Heart left ventricle (tissue), 16 donors: ENCODE data around the gene LSM12. TPM values are rescaled to one million over a fixed set of nuclear protein-coding genes. Genes with fewer than 3 reads are reported as not detected.

Experiments used
- ATAC-seq, 4 donors: fragments of 200-7000 bp; cut with Tn5 transposase; one replicate each; pipeline ENCODE4 v1.9.1; 2020 to 2022; ENCODE audit warnings: moderate library complexity in 4 of 4, mild to moderate bottlenecking in 3 of 4, moderate number of reproducible peaks in 1 of 4
- DNase-seq, 5 donors: peaks; one replicate each; pipeline ENCODE4 v3.0.0-alpha.2; 2020
- H3K27ac ChIP-seq, 12 donors: fragments of 200-600 bp; sonication (generic) in 4 of 12; one replicate each; pipeline versions ENCODE4 v1.5.0 to v1.8.0; 2016 to 2022; ENCODE audit warnings: mild to moderate bottlenecking in 2 of 12
- H3K27me3 ChIP-seq, 9 donors: fragments of 200-600 bp; sonication (generic) in 2 of 9; one replicate each; pipeline versions ENCODE4 v1.5.1 to v1.8.0; 2016 to 2022; ENCODE audit warnings: mild to moderate bottlenecking in 3 of 9
- H3K36me3 ChIP-seq, 9 donors: fragments of 200-600 bp; sonication (generic) in 2 of 9; one replicate each; pipeline versions ENCODE4 v1.5.0 to v1.8.0; 2018 to 2022; ENCODE audit warnings: mild to moderate bottlenecking in 2 of 9
- H3K4me1 ChIP-seq, 12 donors: fragments of 200-600 bp; sonication (generic) in 4 of 12; one replicate each; pipeline versions ENCODE4 v1.5.0 to v1.8.0; 2016 to 2022; ENCODE audit warnings: mild to moderate bottlenecking in 3 of 12
- H3K4me3 ChIP-seq, 12 donors: fragments of 200-600 bp; sonication (generic) in 4 of 12; one replicate each; pipeline versions ENCODE4 v1.5.0 to v1.8.0; 2017 to 2022; ENCODE audit warnings: mild to moderate bottlenecking in 9 of 12, moderate library complexity in 4 of 12
- H3K9me3 ChIP-seq, 12 donors: fragments of 200-600 bp; sonication (generic) in 4 of 12; one replicate each; pipeline versions ENCODE4 v1.5.0 to v1.8.0; 2016 to 2022; ENCODE audit warnings: mild to moderate bottlenecking in 1 of 12
- POLR2A ChIP-seq, 2 donors: fragments of 450-650 bp; IDR thresholded peaks; one replicate each; pipeline ENCODE4 v1.6.1; 2017; ENCODE audit warnings: antibody characterized with exemption in 2 of 2, mild to moderate bottlenecking in 2 of 2, moderate library complexity in 2 of 2
- WGBS, 4 donors: extraction: QIAGEN DNeasy Blood & Tissue Kit in 2 of 4; methylation state at CpG; one replicate each; pipeline versions ENCODE4 v1.1.5 to v1.1.7; 2013 to 2018; 5-methylcytosine and 5-hydroxymethylcytosine counted together
- intact Hi-C, 10 donors: fragments of 100-400 bp; cut with DNase I; formaldehyde crosslinking; loops; one replicate each; pipeline versions ENCODE4 v1.11.1 to v1.14.2; 2022
- polyA plus RNA-seq, 2 donors: library from polyadenylated mRNA; stranded (reverse); fragments of 200-250 nt; gene quantifications; one replicate each; pipeline ENCODE4 v1.2.3, GENCODE V29; 2013
- total RNA-seq, 9 donors: library from RNA; depleted of rRNA in 2 of 9; stranded (reverse); fragments of >200 nt in 2 of 9; fragmentation: NEBNext Ultra II Directional in 3 of 9; extraction: Animal tissue kit (Norgen Biotek cat#: 25700) in 3 of 9; gene quantifications; one replicate each; pipeline versions ENCODE4 v1.1.0 to v1.2.4, GENCODE V29; 2016 to 2023
- TF ChIP-seq, protein P1 (sequence below), 12 donors: fragments of 200-600 bp; sonication (generic) in 4 of 12; IDR thresholded peaks; one replicate each; pipeline versions ENCODE4 v1.5.0 to v1.8.0; 2018 to 2022; ENCODE audit warnings: antibody characterized with exemption in 12 of 12, mild to moderate bottlenecking in 5 of 12
- donor health status: ischemic (EF 13 %, LVEDD 7.1; RV severe dilation, severe dysfunction).
- donor health status: healthy with polysubstance abuse.
- donor health status: DM: no; HTN: yes; CAD: no.
- donor health status: DM: no; HTN: no; CAD: no.
- donor health status: ischemic (EF 25% LVEDD 6.9; RV normal size, moderate dysfunction).
- donor health status: ischemic (EF 25% LVEDD 5.7; RV mildly dilated, moderate dysfunction).
- donor health status: healthy.
- donor health status: DM: yes; HTN: yes; CAD: no.
- donor health status: ischemic (EF 35%, LVEDD 5.7; RV mildly dilated, moderate dysfunction).
- donor health status: nonischemic (EF 11% LVEDD 7.7; RV severe dilation, severe dysfunction).
- donor health status: DM: yes; HTN: yes; CAD: no.
- donor health status: PGD.
- donor health status: ischemic (EF 29% LVEDD 5.4; RV normal size, mild dysfunction).
- donor health status: nonischemic (EF 23%, LVEDD 6.1; RV moderate dilation, normal function).

Gene LSM12
- total and polyA plus RNA-seq, 11 donors: 30.8 to 55.6 (median 43.7) TPM

DNA sequence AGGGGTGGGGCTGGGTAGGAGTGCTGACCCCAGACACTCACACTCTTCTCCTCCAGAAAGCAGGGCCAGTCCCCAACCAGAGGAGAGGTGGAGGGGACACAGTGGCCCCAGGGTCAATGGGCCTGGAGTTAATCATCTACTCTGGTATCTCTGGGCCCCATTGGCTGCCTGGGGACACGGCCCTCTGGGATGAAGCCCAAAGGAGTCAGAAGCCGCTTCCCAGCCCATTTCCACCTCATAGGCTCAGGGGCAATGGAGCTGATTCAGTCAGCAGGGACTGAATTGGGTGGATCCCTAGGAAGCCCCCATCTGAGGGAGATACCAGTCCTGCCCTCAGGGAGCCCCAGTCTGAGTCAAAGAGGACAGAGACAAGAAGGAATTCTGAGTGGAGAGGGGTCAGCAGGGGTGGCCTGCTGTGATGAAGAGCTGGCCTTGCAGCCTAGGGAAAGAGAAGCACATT, 65.0 kb downstream of the LSM12 start:
- 89 to 100% (median 91%) methylated on average over 2 of the region's 2 CpGs for WGBS, 4 donors
- H3K27ac ChIP-seq: no peak overlapping the region
- H3K4me3 ChIP-seq: no peak overlapping the region
- ATAC-seq (no peak), DNase-seq (no peak)
- H3K36me3 ChIP-seq: no peaks in the 10 kb centered on the region
- intact Hi-C loops: loop anchor here in 2 of 10 donors (10.0 kb wide), 2 partner anchors 113 to 117 kb away; no protein-coding TSS in a partner anchor
- peaks cover 15 to 31% (median 22%) of the 10 kb centered on the region in 9 donors for H3K27me3 ChIP-seq
- H3K9me3 ChIP-seq: no peaks in the 10 kb centered on the region
- TF ChIP-seq, protein P1, sequence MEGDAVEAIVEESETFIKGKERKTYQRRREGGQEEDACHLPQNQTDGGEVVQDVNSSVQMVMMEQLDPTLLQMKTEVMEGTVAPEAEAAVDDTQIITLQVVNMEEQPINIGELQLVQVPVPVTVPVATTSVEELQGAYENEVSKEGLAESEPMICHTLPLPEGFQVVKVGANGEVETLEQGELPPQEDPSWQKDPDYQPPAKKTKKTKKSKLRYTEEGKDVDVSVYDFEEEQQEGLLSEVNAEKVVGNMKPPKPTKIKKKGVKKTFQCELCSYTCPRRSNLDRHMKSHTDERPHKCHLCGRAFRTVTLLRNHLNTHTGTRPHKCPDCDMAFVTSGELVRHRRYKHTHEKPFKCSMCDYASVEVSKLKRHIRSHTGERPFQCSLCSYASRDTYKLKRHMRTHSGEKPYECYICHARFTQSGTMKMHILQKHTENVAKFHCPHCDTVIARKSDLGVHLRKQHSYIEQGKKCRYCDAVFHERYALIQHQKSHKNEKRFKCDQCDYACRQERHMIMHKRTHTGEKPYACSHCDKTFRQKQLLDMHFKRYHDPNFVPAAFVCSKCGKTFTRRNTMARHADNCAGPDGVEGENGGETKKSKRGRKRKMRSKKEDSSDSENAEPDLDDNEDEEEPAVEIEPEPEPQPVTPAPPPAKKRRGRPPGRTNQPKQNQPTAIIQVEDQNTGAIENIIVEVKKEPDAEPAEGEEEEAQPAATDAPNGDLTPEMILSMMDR (IDR thresholded peaks at IDR 0.05): no peak
- TF ChIP-seq POLR2A (IDR thresholded peaks at IDR 0.05): no peak
- peaks cover 6 to 23% (median 18%) of the 10 kb centered on the region in 12 donors for H3K4me1 ChIP-seq

GRCh38 chr17:44000871-44001460, 65.5 kb downstream of the LSM12 start:
- intact Hi-C loops: loop anchor here in 2 of 10 donors (10.0 kb wide), 2 partner anchors 114 to 116 kb away; no protein-coding TSS in a partner anchor
- DNase-seq (no peak), ATAC-seq (no peak)
- 78 to 86% (median 83%) methylated on average over 6 of the region's 6 CpGs for WGBS, 4 donors
- Histone ChIP-seq H3K4me3 (no peak overlapping the region), H3K9me3 (no peaks in the 10 kb centered on the region), H3K36me3 (no peaks in the 10 kb centered on the region), H3K27ac (no peak overlapping the region), H3K27me3 (peaks cover 11 to 31% (median 24%) of the 10 kb centered on the region in 9 donors), H3K4me1 (peaks cover under 1 to 18% (median 13%) of the 10 kb centered on the region in 12 donors)
- TF ChIP-seq, protein P1 (IDR thresholded peaks at IDR 0.05): no peak
- no peak for TF ChIP-seq POLR2A (IDR thresholded peaks at IDR 0.05)

- intact Hi-C loops: loop anchor here in 2 of 10 donors (10.0 kb wide), 2 partner anchors 114 to 116 kb away; no protein-coding TSS in a partner anchor
Observed at GRCh38 chr17:44000141-44000860, 66.2 kb downstream of the LSM12 start.

More at GRCh38 chr17:44000141-44000860, 66.2 kb downstream of the LSM12 start:
- Histone ChIP-seq H3K4me3 (no peak overlapping the region), H3K36me3 (no peaks in the 10 kb centered on the region), H3K9me3 (no peaks in the 10 kb centered on the region), H3K4me1 (peaks cover 0 to 11% (median 7%) of the 10 kb centered on the region in 12 donors), H3K27ac (no peak overlapping the region), H3K27me3 (peaks cover 9 to 30% (median 17%) of the 10 kb centered on the region in 9 donors)
- no peak for DNase-seq
- 88 to 91% (median 88%) methylated on average over 12 of the region's 12 CpGs for WGBS, 4 donors
- TF ChIP-seq, protein P1 (IDR thresholded peaks at IDR 0.05): no peak
- TF ChIP-seq POLR2A (IDR thresholded peaks at IDR 0.05): no peak
- no peak for ATAC-seq
